ENCODE measurements around the gene CENPM.

DNA sequence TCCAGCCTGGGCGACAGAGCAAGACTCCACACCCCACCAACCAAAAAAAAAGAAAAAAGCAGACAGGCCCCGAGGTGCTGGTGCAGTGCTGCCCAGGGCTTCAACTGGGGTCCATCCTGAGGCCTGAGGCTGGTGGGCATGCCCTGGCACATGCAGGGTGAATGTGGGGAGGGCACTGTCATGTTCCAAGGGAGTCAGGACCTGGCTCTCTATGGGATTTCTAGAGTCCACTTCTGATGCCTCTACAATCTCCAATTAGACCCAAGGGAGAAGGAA lies 10.1 kb downstream of the CENPM start:
- TF ChIP-seq, protein P1, sequence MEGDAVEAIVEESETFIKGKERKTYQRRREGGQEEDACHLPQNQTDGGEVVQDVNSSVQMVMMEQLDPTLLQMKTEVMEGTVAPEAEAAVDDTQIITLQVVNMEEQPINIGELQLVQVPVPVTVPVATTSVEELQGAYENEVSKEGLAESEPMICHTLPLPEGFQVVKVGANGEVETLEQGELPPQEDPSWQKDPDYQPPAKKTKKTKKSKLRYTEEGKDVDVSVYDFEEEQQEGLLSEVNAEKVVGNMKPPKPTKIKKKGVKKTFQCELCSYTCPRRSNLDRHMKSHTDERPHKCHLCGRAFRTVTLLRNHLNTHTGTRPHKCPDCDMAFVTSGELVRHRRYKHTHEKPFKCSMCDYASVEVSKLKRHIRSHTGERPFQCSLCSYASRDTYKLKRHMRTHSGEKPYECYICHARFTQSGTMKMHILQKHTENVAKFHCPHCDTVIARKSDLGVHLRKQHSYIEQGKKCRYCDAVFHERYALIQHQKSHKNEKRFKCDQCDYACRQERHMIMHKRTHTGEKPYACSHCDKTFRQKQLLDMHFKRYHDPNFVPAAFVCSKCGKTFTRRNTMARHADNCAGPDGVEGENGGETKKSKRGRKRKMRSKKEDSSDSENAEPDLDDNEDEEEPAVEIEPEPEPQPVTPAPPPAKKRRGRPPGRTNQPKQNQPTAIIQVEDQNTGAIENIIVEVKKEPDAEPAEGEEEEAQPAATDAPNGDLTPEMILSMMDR (IDR thresholded peaks at IDR 0.05), result no peak
- TF ChIP-seq POLR2A (IDR thresholded peaks at IDR 0.05), result no peak
